Type B pancreatic cell (in vitro differentiated cells): ENCODE data around the gene PRDM5. TPM values are rescaled to one million over a fixed set of nuclear protein-coding genes. Genes with fewer than 3 reads are reported as not detected.

Source experiments
- DNase-seq: peaks from one replicate; pipeline ENCODE4 v3.0.0; 2021; ENCODE audit warnings: mixed read lengths; ENCODE audit not compliant: unreplicated experiment; ENCODE audit errors: extremely low spot score
- H3K27ac Mint-ChIP-seq: 2 replicates; pipeline ENCODE4 v1.8.0; 2021; ENCODE audit warnings: mild to moderate bottlenecking, mixed read lengths
- H3K27me3 Mint-ChIP-seq: 2 replicates; pipeline ENCODE4 v1.8.0; 2021; ENCODE audit warnings: mixed read lengths
- H3K36me3 Mint-ChIP-seq: 2 replicates; pipeline ENCODE4 v1.8.0; 2021; ENCODE audit warnings: mixed read lengths
- H3K4me1 Mint-ChIP-seq: one replicate; pipeline ENCODE4 v1.8.0; 2021; ENCODE audit warnings: mixed read lengths; ENCODE audit not compliant: unreplicated experiment
- H3K4me3 Mint-ChIP-seq: 2 replicates; pipeline ENCODE4 v1.8.0; 2021; ENCODE audit warnings: mild to moderate bottlenecking, mixed read lengths
- H3K9me3 Mint-ChIP-seq: 2 replicates; pipeline ENCODE4 v1.8.0; 2021; ENCODE audit warnings: mixed read lengths
- total RNA-seq: library from RNA; stranded (reverse); gene quantifications from 2 replicates; pipeline ENCODE4 v1.2.1, GENCODE V29; 2021; ENCODE audit warnings: low replicate concordance
- TF ChIP-seq, protein P1 (sequence below): fragments of 200-600 bp; sonication (generic); conservative IDR thresholded peaks from 2 replicates; pipeline ENCODE4 v1.5.0; 2021; ENCODE audit warnings: antibody characterized with exemption, mild to moderate bottlenecking

PRDM5 gene
- total RNA-seq, 1 donor from 2014 or later, result 15.7 TPM

DNA sequence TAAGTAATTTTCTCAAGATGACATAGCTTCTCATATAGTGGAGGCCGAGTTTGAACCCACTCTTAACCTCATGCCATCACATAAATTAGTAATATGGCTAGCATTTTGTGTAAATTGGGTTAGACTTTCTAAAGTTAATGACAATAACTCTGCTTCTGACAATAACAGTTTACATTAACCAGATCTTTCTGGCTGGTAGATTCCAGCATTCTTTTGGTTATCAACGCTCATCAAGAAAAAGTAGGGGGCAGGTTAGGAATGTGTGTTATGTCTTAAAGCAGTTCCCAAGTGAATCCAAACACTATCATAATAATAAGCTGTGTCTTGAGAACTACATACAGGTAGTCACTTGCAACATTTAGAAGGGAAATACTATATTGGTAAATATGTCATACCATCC, 162.5 kb downstream of the PRDM5 start:
- DNase-seq, result no peak

DNA sequence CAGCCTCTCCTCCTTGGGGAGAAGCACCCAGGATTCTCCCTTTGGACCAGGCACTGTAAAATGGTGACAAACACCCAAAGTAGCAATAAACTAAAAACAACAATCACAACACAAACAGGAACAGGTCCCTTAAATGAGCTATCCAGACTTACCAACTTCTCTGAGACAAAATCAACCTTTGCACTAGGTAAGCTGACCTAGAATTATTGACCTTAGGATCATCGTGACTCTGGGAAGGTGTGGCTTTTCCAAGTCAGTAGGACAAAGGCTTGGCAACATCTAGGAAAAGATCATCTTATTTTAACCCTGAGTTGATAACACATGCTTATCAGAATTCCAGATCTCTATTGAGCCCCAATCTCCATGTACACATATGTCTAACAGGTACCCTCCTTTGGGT, 166.7 kb downstream of the PRDM5 start:
- DNase-seq, result no peak
- Mint-ChIP-seq H3K27ac (no peak overlapping the region), H3K27me3 (no peaks in the 10 kb centered on the region), H3K4me3 (no peak overlapping the region), H3K4me1 (no peaks in the 10 kb centered on the region), H3K9me3 (peaks cover 4% of the 10 kb centered on the region), H3K36me3 (peaks cover 8% of the 10 kb centered on the region)
- TF ChIP-seq, protein P1, sequence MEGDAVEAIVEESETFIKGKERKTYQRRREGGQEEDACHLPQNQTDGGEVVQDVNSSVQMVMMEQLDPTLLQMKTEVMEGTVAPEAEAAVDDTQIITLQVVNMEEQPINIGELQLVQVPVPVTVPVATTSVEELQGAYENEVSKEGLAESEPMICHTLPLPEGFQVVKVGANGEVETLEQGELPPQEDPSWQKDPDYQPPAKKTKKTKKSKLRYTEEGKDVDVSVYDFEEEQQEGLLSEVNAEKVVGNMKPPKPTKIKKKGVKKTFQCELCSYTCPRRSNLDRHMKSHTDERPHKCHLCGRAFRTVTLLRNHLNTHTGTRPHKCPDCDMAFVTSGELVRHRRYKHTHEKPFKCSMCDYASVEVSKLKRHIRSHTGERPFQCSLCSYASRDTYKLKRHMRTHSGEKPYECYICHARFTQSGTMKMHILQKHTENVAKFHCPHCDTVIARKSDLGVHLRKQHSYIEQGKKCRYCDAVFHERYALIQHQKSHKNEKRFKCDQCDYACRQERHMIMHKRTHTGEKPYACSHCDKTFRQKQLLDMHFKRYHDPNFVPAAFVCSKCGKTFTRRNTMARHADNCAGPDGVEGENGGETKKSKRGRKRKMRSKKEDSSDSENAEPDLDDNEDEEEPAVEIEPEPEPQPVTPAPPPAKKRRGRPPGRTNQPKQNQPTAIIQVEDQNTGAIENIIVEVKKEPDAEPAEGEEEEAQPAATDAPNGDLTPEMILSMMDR, result no peak

More for the DNA sequence above, 162.5 kb downstream of the PRDM5 start:
- Mint-ChIP-seq H3K27me3 (no peaks in the 10 kb centered on the region), H3K4me1 (peaks cover 5% of the 10 kb centered on the region), H3K9me3 (peaks cover 13% of the 10 kb centered on the region), H3K4me3 (no peak overlapping the region), H3K36me3 (no peaks in the 10 kb centered on the region), H3K27ac (no peak overlapping the region)
- TF ChIP-seq, protein P1, result no peak

- no peak for DNase-seq
- no peak overlapping the region for H3K27ac Mint-ChIP-seq
- H3K9me3 Mint-ChIP-seq, result peaks cover 4% of the 10 kb centered on the region
Measured at GRCh38 chr4:120754590-120754989, 167.9 kb downstream of the PRDM5 start.

GRCh38 chr4:120753854-120754253, 168.7 kb downstream of the PRDM5 start:
- no peak for DNase-seq
- Mint-ChIP-seq H3K27ac (no peak overlapping the region), H3K36me3 (peaks cover 17% of the 10 kb centered on the region), H3K4me1 (no peaks in the 10 kb centered on the region), H3K27me3 (no peaks in the 10 kb centered on the region), H3K9me3 (peaks cover 4% of the 10 kb centered on the region), H3K4me3 (no peak overlapping the region)
- TF ChIP-seq, protein P1, result no peak

More at GRCh38 chr4:120754590-120754989, 167.9 kb downstream of the PRDM5 start:
- Mint-ChIP-seq H3K27me3 (no peaks in the 10 kb centered on the region), H3K4me1 (no peaks in the 10 kb centered on the region), H3K36me3 (peaks cover 13% of the 10 kb centered on the region), H3K4me3 (no peak overlapping the region)
- TF ChIP-seq, protein P1, result no peak

DNA sequence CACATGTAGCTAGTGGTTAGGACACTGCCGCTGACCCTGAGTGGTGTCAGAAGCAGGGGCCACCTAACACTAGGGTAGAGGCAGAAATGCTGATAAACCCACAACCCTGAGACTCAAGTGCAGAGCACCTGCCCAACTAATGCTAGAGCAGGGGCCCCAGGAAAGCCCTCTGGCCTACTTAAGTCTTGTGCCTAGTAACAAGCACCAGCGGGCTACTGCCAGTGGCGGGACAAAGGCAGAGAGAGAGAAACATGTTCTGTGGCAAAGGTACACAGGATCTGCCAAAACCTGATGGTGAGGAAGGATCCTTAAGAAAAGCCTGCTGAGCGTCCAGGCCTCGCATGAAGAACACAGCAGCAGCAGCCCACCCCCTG, 172.4 kb downstream of the PRDM5 start:
- Mint-ChIP-seq H3K27me3 (no peaks in the 10 kb centered on the region), H3K4me1 (no peaks in the 10 kb centered on the region), H3K27ac (no peak overlapping the region), H3K4me3 (no peak overlapping the region), H3K9me3 (no peaks in the 10 kb centered on the region), H3K36me3 (peaks cover 22% of the 10 kb centered on the region)
- TF ChIP-seq, protein P1, result no peak
- DNase-seq, result no peak
